Fibroblast of pulmonary artery (primary cell): Measurements from ENCODE around the gene HDGF.

Source experiments
- DNase-seq: peaks from one replicate; pipeline ENCODE4 v3.0.0-alpha.2; 2010; ENCODE audit warnings: low read depth
- H3K4me3 ChIP-seq: replicated peaks from 2 replicates; pipeline ENCODE4 v1.5.1; 2011; ENCODE audit warnings: low read depth, mild to moderate bottlenecking, control low read depth, low read length, moderate library complexity
- TF ChIP-seq, protein P1 (sequence below): IDR thresholded peaks from 2 replicates; pipeline ENCODE4 v1.5.1; 2011; ENCODE audit warnings: mild to moderate bottlenecking, control low read depth, low read length, inconsistent platforms; ENCODE audit errors: missing control alignments

The HDGF gene

GRCh38 chr1:156727926-156728598 is 23.4 kb downstream of the HDGF start, which contains the start of gene METTL25B:
TSS of gene METTL25B (plus strand) at chr1:156728469. CDS start at chr1:156729105, 636 bp downstream.
- TF ChIP-seq, protein P1, sequence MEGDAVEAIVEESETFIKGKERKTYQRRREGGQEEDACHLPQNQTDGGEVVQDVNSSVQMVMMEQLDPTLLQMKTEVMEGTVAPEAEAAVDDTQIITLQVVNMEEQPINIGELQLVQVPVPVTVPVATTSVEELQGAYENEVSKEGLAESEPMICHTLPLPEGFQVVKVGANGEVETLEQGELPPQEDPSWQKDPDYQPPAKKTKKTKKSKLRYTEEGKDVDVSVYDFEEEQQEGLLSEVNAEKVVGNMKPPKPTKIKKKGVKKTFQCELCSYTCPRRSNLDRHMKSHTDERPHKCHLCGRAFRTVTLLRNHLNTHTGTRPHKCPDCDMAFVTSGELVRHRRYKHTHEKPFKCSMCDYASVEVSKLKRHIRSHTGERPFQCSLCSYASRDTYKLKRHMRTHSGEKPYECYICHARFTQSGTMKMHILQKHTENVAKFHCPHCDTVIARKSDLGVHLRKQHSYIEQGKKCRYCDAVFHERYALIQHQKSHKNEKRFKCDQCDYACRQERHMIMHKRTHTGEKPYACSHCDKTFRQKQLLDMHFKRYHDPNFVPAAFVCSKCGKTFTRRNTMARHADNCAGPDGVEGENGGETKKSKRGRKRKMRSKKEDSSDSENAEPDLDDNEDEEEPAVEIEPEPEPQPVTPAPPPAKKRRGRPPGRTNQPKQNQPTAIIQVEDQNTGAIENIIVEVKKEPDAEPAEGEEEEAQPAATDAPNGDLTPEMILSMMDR: no peak
- H3K4me3 ChIP-seq: peak within 1 kb of the TSS; percentile 99
- peak; percentile 80 for DNase-seq

DNA sequence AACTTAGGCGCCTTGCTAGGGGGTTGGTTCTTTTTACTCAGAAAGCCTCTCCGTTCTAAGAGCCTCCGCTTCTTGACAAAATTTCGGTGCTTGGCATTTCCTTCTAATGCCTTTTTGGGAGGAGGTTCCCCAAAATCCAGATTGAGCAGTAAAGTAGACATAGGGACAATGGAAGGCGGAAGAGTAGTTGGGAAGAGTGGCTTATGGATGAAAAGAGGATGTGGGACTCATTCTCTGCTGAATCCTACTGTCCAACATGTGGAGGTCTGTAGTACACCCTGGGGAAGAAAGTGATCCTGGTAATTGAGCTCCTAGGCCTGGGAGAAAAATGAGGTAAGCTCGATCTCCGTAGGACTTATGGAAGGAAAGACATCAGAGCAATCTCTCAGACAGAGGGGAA is 24.0 kb downstream of the HDGF start:
- TF ChIP-seq, protein P1: no peak
- DNase-seq: no peak
- H3K4me3 ChIP-seq: peak overlapping the region; percentile 99

GRCh38 chr1:156726549-156727226 is 24.8 kb downstream of the HDGF start:
- DNase-seq: peak; percentile 74
- H3K4me3 ChIP-seq: peak overlapping the region; percentile 46
- TF ChIP-seq, protein P1: peak; percentile 65

GRCh38 chr1:156725683-156726280 is 25.7 kb downstream of the HDGF start:
- TF ChIP-seq, protein P1: peak; percentile 98
- peak overlapping the region; percentile 46 for H3K4me3 ChIP-seq
- DNase-seq: peak; percentile 93

GRCh38 chr1:156721535-156721934 is 29.9 kb downstream of the HDGF start:
- H3K4me3 ChIP-seq: no peak overlapping the region
- TF ChIP-seq, protein P1: no peak
- DNase-seq: no peak

DNA sequence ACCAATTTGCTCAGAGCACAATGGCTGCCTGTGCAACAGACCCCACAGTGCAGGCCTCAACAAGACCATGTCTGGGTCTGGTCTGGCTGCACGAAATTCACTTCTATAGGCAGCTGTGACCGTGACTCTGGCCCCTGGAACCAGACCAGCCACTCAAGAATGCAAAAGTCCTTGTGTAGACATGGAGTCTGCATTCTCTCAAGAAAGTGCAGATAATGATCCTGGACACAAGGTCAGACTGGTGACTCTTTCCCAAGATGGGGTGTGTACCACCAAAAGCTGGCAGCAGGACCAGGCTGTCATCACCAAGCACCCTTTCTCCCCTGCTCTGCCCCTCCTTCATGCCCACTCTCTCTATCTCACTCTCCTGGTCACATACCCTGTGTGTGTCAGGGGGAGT is 30.3 kb downstream of the HDGF start:
- TF ChIP-seq, protein P1: no peak
- no peak overlapping the region for H3K4me3 ChIP-seq
- no peak for DNase-seq
